HCT116 (cell line): Measurements from ENCODE around the gene TAL1. TPM values are rescaled to one million over a fixed set of nuclear protein-coding genes. Genes with fewer than 3 reads are reported as not detected.

Experiments used
- ATAC-seq: fragments of 200-7000 bp; cut with Tn5 transposase; 2 replicates; pipeline ENCODE4 v1.9.1; 2020; ENCODE audit warnings: mild to moderate bottlenecking, moderate library complexity
- BruUV-seq: library from RNA; stranded (reverse); fragments of 400-500 nt; replicated peaks from 2 replicates; lab custom pipeline; 2021; lab: Mats Ljungman, UMichigan
- CTCF ChIA-PET: fragments of 300-600 bp; sonication (Branson Sonifier 250); formaldehyde crosslinking; loops from one replicate; lab custom pipeline; 2021; ENCODE audit warnings: antibody characterized with exemption; lab: Charles Lee
- POLR2A ChIA-PET: fragments of 300-600, 350-600 bp; sonication (Branson Sonifier 250); formaldehyde crosslinking; loops from one replicate; lab custom pipeline; 2021; ENCODE audit warnings: antibody characterized with exemption; lab: Charles Lee
- RAD21 ChIA-PET, 2 experiments: fragments of 300-600 bp; sonication (Branson Sonifier 250); formaldehyde crosslinking; loops; one replicate each; lab custom pipeline; 2023; ENCODE audit warnings: low total read pairs in 2 of 2; ENCODE audit not compliant: uncharacterized antibody in 2 of 2, unreplicated experiment in 2 of 2, low non-redundant PET in 1 of 2; lab: Charles Lee
- DNase-seq: peaks from one replicate; pipeline ENCODE4 v3.0.0-alpha.2; 2010; ENCODE audit warnings: low read depth, low spot score
- H2AFZ ChIP-seq: fragments of 200-600 bp; shearing (Covaris generic), sonication (generic); 2 replicates; pipeline ENCODE4 v1.6.1; 2017; ENCODE audit warnings: low read depth, mixed run types, mixed read lengths, antibody characterized with exemption, low read length; ENCODE audit not compliant: poor library complexity, severe bottlenecking
- H3K27ac ChIP-seq: 2 replicates; pipeline ENCODE4 v1.5.1; 2012; ENCODE audit warnings: low read depth, low read length
- H3K27me3 ChIP-seq: fragments of 200-600 bp; sonication (generic); 2 replicates; pipeline ENCODE4 v1.6.1; 2016; ENCODE audit warnings: mixed run types, low read length, mixed read lengths; ENCODE audit not compliant: insufficient read depth
- H3K36me3 ChIP-seq, 2 experiments: fragments of 200-500 bp in 1 of 2; fragments of 200-600 bp in 1 of 2; sonication (Bioruptor generic) in 1 of 2; sonication (generic) in 1 of 2; 2 replicates each; pipeline versions ENCODE4 v1.5.1 to v1.6.1; 2014 to 2016; ENCODE audit warnings: low read length in 2 of 2, inconsistent platforms in 1 of 2, mixed read lengths in 1 of 2, mixed run types in 1 of 2; ENCODE audit not compliant: insufficient read depth in 2 of 2, control insufficient read depth in 1 of 2
- H3K4me1 ChIP-seq, 2 experiments: fragments of 200-600 bp in 1 of 2; sonication (generic) in 1 of 2; 2 replicates each; pipeline versions ENCODE4 v1.5.1 to v1.6.1; 2012 to 2017; ENCODE audit warnings: low read length in 2 of 2, inconsistent platforms in 1 of 2, mild to moderate bottlenecking in 1 of 2, mixed read lengths in 1 of 2, mixed run types in 1 of 2, moderate library complexity in 1 of 2; ENCODE audit not compliant: insufficient read depth in 2 of 2, control insufficient read depth in 1 of 2
- H3K4me2 ChIP-seq: fragments of 200-600 bp; sonication (generic); 2 replicates; pipeline ENCODE4 v1.6.1; 2017; ENCODE audit warnings: mixed run types, low read length, mixed read lengths
- H3K4me3 ChIP-seq, 2 experiments: fragments of 200-600 bp in 1 of 2; sonication (generic) in 1 of 2; replicated peaks in 1 of 2; 2 replicates each; pipeline ENCODE4 v1.5.1; 2011 to 2016; ENCODE audit warnings: low read length in 2 of 2, control low read depth in 1 of 2, low read depth in 1 of 2, mild to moderate bottlenecking in 1 of 2, mixed read lengths in 1 of 2, mixed run types in 1 of 2
- H3K79me2 ChIP-seq: fragments of 200-600 bp; sonication (generic); 2 replicates; pipeline ENCODE4 v1.6.1; 2017; ENCODE audit warnings: mild to moderate bottlenecking, mixed run types, low read length, moderate library complexity, mixed read lengths; ENCODE audit not compliant: insufficient read depth
- H3K9ac ChIP-seq: fragments of 200-600 bp; sonication (generic); 2 replicates; pipeline ENCODE4 v1.6.1; 2016; ENCODE audit warnings: low read length, mixed read lengths
- H3K9me2 ChIP-seq: fragments of 200-600 bp; sonication (generic), shearing (Covaris generic); 2 replicates; pipeline ENCODE4 v1.6.1; 2017; ENCODE audit warnings: mixed run types, mild to moderate bottlenecking, moderate library complexity; ENCODE audit not compliant: insufficient read depth
- H3K9me3 ChIP-seq, 2 experiments: fragments of 200-500 bp in 1 of 2; fragments of 200-600 bp in 1 of 2; sonication (Bioruptor generic) in 1 of 2; sonication (generic) in 1 of 2; 2 replicates each; pipeline ENCODE4 v1.6.1; 2014 to 2017; ENCODE audit warnings: low read length in 2 of 2, mixed read lengths in 2 of 2, inconsistent platforms in 1 of 2, low read depth in 1 of 2, mild to moderate bottlenecking in 1 of 2, mixed run types in 1 of 2, moderate library complexity in 1 of 2; ENCODE audit not compliant: control insufficient read depth in 1 of 2, insufficient read depth in 1 of 2
- H4K20me1 ChIP-seq: fragments of 200-600 bp; sonication (generic), shearing (Covaris generic); 2 replicates; pipeline ENCODE4 v1.6.1; 2017; ENCODE audit warnings: mixed run types, mild to moderate bottlenecking, moderate library complexity; ENCODE audit not compliant: insufficient read depth
- CBX3 ChIP-seq: IDR thresholded peaks from 2 replicates; pipeline ENCODE4 v1.6.1; 2012; ENCODE audit warnings: low read depth
- CEBPB ChIP-seq: IDR thresholded peaks from 2 replicates; pipeline ENCODE4 v1.6.1; 2012; ENCODE audit warnings: low read depth
- ELF1 ChIP-seq: IDR thresholded peaks from 2 replicates; pipeline ENCODE4 v1.6.1; 2012; ENCODE audit warnings: low read depth, borderline replicate concordance
- FOSL1 ChIP-seq: IDR thresholded peaks from 2 replicates; pipeline ENCODE4 v1.6.1; 2012; ENCODE audit warnings: low read depth
- POLR2A ChIP-seq: IDR thresholded peaks from 2 replicates; pipeline ENCODE4 v1.7.0; 2011; ENCODE audit warnings: borderline replicate concordance; ENCODE audit not compliant: insufficient read depth, insufficient read length; ENCODE audit errors: extremely low read depth
- POLR2AphosphoS5 ChIP-seq: IDR thresholded peaks from 2 replicates; pipeline ENCODE4 v1.6.1; 2011; ENCODE audit warnings: mild to moderate bottlenecking, low read depth, low read length, moderate library complexity
- SIN3A ChIP-seq: IDR thresholded peaks from 2 replicates; pipeline ENCODE4 v1.6.1; 2012; ENCODE audit warnings: low read depth
- SP1 ChIP-seq: IDR thresholded peaks from 2 replicates; pipeline ENCODE4 v1.6.1; 2012; ENCODE audit warnings: low read depth
- TCF7L2 ChIP-seq: IDR thresholded peaks from 2 replicates; pipeline ENCODE4 v1.7.0; 2011; ENCODE audit warnings: borderline replicate concordance, inconsistent platforms; ENCODE audit not compliant: insufficient read depth, insufficient read length; ENCODE audit errors: extremely low read depth
- ZNF274 ChIP-seq: fragments of 200-500 bp; sonication (Bioruptor generic); IDR thresholded peaks from 2 replicates; pipeline ENCODE4 v1.6.1; 2014; ENCODE audit warnings: mild to moderate bottlenecking, low read depth, low read length, inconsistent platforms
- intact Hi-C: fragments of 100-400 bp; cut with micrococcal nuclease; formaldehyde crosslinking; loops from 2 replicates; pipeline ENCODE4 v1.10.0; 2022
- total RNA-seq: library from RNA; stranded (reverse); gene quantifications from one replicate; pipeline ENCODE4 v1.2.1, GENCODE V29; 2021; ENCODE audit not compliant: unreplicated experiment
- TF ChIP-seq, protein P1 (sequence below): IDR thresholded peaks from 2 replicates; pipeline ENCODE4 v1.6.1; 2012

The TAL1 gene
- total RNA-seq, 1 experiment from 2014 or later: 0.05 TPM

- no peak for TF ChIP-seq POLR2AphosphoS5
- no peak for TF ChIP-seq FOSL1
- no peak for TF ChIP-seq SIN3A
- TF ChIP-seq ELF1: no peak
- TF ChIP-seq TCF7L2: no peak
- TF ChIP-seq, protein P1, sequence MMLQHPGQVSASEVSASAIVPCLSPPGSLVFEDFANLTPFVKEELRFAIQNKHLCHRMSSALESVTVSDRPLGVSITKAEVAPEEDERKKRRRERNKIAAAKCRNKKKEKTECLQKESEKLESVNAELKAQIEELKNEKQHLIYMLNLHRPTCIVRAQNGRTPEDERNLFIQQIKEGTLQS: no peak
- no peak for TF ChIP-seq CBX3
- no peak for TF ChIP-seq CEBPB
- TF ChIP-seq SP1: no peak
- TF ChIP-seq ZNF274: no peak
- TF ChIP-seq POLR2A: no peak
- Histone ChIP-seq H3K27ac (no peak overlapping the region), H3K4me3 (no peak overlapping the region), H3K9ac (no peak overlapping the region), H4K20me1 (no peaks in the 10 kb centered on the region), H2AFZ (no peak overlapping the region), H3K79me2 (no peaks in the 10 kb centered on the region), H3K27me3 (no peaks in the 10 kb centered on the region), H3K9me2 (no peaks in the 10 kb centered on the region), H3K4me2 (no peak overlapping the region), H3K9me3 (no peaks in the 10 kb centered on the region), H3K36me3 (no peaks in the 10 kb centered on the region), H3K4me1 (peaks cover 4 to 17% of the 10 kb centered on the region in 2 experiments)
- RAD21 ChIA-PET: interaction anchor here in 1 of 2 experiments (0.7 kb wide), 1 partner anchor 21 kb away, joined by 10 read pairs; no protein-coding TSS in a partner anchor
- CTCF ChIA-PET: interaction anchor here (1.6 kb wide), 1 partner anchor 8 kb away, joined by 12 read pairs; no protein-coding TSS in a partner anchor
- DNase-seq: no peak
- intact Hi-C loops: no loop called here
- ATAC-seq: no peak
- no TSS peak for BruUV-seq
- POLR2A ChIA-PET: interaction anchor here (0.9 kb wide), 1 partner anchor 130 kb away, joined by 3 read pairs; the partner anchor contains the start of gene STIL
Observed at GRCh38 chr1:47184090-47184821, 47.8 kb downstream of the TAL1 start.
